Calu3 (cell line): Measurements from ENCODE around the gene MTCL3.

ENCODE experiments used
- BruUV-seq: library from RNA; stranded (reverse); fragments of 400-500 nt; replicated peaks from 2 replicates; lab custom pipeline; 2021; lab: Mats Ljungman, UMichigan
- CTCF ChIA-PET: fragments of 300-600 bp; sonication (Branson Sonifier 250); formaldehyde crosslinking; loops from one replicate; lab custom pipeline; 2022; ENCODE audit warnings: antibody characterized with exemption; lab: Charles Lee
- DNase-seq: peaks from one replicate; pipeline ENCODE4 v3.0.0; 2022
- H3K27ac Mint-ChIP-seq: one replicate; pipeline ENCODE4 v1.8.0; 2022; ENCODE audit warnings: mixed read lengths; ENCODE audit not compliant: unreplicated experiment
- H3K27me3 Mint-ChIP-seq: one replicate; pipeline ENCODE4 v1.8.0; 2022; ENCODE audit warnings: mixed read lengths; ENCODE audit not compliant: unreplicated experiment
- H3K36me3 Mint-ChIP-seq: one replicate; pipeline ENCODE4 v1.8.0; 2022; ENCODE audit warnings: mild to moderate bottlenecking, moderate library complexity, mixed read lengths; ENCODE audit not compliant: insufficient read depth, unreplicated experiment
- H3K4me1 Mint-ChIP-seq: one replicate; pipeline ENCODE4 v1.8.0; 2022; ENCODE audit warnings: mild to moderate bottlenecking, low read depth, mixed read lengths; ENCODE audit not compliant: unreplicated experiment
- H3K4me3 Mint-ChIP-seq: one replicate; pipeline ENCODE4 v1.8.0; 2022; ENCODE audit warnings: mild to moderate bottlenecking, low read depth, moderate library complexity, mixed read lengths; ENCODE audit not compliant: unreplicated experiment
- H3K9me3 Mint-ChIP-seq: one replicate; pipeline ENCODE4 v1.8.0; 2022; ENCODE audit warnings: low read depth, mixed read lengths; ENCODE audit not compliant: unreplicated experiment
- intact Hi-C: fragments of 100-400 bp; cut with micrococcal nuclease; formaldehyde crosslinking; loops from one replicate; pipeline ENCODE4 v1.10.0; 2022; ENCODE audit not compliant: unreplicated experiment
- TF ChIP-seq, protein P1 (sequence below): fragments of 200-600 bp; IDR thresholded peaks from one replicate; pipeline ENCODE4 v1.8.0; 2022; ENCODE audit warnings: antibody characterized with exemption; ENCODE audit not compliant: unreplicated experiment

The MTCL3 gene

DNA sequence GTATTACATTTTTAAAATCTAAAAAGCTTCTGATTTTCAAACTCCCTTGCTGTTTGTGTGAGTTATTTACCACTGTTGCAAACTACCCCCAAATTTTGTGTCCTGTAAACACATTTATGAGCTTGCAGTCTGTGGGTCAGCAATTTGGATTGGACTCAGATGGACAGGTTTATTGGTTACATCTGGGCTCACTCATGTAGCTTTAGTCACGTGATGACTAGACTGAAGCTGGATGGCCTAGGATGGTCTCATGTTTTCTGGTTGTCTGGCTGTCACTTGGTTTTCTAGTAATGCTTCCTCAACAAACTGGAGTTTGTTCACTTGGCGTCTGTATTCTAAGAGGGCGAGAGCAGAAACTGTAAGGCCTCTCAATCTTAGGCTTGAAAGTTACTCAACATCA lies 45.6 kb upstream of the MTCL3 start:
- H3K4me1 Mint-ChIP-seq: peaks cover 34% of the 10 kb centered on the region
- no peaks in the 10 kb centered on the region for H3K27me3 Mint-ChIP-seq
- H3K9me3 Mint-ChIP-seq: peaks cover 5% of the 10 kb centered on the region
- no peaks in the 10 kb centered on the region for H3K36me3 Mint-ChIP-seq
- no peak for DNase-seq
- no TSS peak for BruUV-seq
- H3K27ac Mint-ChIP-seq: no peak overlapping the region
- TF ChIP-seq, protein P1, sequence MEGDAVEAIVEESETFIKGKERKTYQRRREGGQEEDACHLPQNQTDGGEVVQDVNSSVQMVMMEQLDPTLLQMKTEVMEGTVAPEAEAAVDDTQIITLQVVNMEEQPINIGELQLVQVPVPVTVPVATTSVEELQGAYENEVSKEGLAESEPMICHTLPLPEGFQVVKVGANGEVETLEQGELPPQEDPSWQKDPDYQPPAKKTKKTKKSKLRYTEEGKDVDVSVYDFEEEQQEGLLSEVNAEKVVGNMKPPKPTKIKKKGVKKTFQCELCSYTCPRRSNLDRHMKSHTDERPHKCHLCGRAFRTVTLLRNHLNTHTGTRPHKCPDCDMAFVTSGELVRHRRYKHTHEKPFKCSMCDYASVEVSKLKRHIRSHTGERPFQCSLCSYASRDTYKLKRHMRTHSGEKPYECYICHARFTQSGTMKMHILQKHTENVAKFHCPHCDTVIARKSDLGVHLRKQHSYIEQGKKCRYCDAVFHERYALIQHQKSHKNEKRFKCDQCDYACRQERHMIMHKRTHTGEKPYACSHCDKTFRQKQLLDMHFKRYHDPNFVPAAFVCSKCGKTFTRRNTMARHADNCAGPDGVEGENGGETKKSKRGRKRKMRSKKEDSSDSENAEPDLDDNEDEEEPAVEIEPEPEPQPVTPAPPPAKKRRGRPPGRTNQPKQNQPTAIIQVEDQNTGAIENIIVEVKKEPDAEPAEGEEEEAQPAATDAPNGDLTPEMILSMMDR: no peak
- intact Hi-C loops: no loop called here
- no peak overlapping the region for H3K4me3 Mint-ChIP-seq
- CTCF ChIA-PET: no interaction called here

DNA sequence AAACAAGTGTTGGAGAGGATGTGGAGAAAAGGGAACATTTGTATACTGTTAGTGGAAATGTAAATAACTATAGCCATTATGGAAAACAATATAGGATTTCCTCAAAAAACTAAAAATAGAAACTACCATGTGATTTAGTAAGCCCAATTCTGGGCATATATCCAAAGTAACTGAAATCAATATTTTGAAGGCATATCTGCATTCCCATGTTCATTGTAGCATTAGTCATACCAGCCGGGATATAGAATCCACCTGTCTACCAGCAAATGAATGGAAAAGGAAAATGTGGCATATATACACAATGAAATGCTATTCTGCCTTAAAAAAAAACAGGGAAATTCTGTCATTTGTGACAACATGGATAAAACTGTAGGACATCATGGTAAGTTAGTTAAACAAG lies 42.5 kb upstream of the MTCL3 start:
- TF ChIP-seq, protein P1: no peak
- Mint-ChIP-seq H3K4me3 (no peak overlapping the region), H3K9me3 (peaks cover 5% of the 10 kb centered on the region), H3K36me3 (no peaks in the 10 kb centered on the region), H3K27ac (no peak overlapping the region), H3K27me3 (no peaks in the 10 kb centered on the region), H3K4me1 (peaks cover 26% of the 10 kb centered on the region)
- intact Hi-C loops: no loop called here
- CTCF ChIA-PET: no interaction called here
- DNase-seq: no peak
- BruUV-seq: no TSS peak

DNA sequence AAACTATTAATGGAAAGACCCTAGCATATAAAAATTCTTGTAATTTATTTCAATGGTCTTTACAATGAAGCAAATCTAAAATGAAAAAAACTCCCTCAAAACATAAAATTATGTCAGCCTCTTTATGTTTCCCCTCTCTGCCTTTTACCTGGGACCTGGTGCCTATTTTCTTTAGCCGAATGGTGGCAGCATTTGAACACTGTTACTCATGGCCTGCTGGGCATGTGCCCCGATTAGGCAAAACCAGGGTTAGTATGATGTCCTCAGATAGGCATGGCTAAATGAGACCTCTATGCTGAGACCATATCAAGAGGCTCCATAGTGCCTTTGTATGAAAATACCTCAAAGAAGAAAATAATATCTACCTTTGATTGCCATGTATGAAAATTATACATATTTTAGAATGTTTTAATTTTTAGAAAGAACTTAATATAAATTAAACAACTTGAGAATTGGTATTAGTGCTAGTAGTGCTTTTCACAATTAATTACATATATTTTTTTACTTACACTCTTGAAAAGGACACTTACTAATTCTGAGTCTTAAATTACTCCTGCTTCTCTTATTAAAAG lies 35.4 kb upstream of the MTCL3 start:
- peaks cover 7% of the 10 kb centered on the region for H3K4me1 Mint-ChIP-seq
- no peaks in the 10 kb centered on the region for H3K9me3 Mint-ChIP-seq
- H3K27ac Mint-ChIP-seq: no peak overlapping the region
- H3K27me3 Mint-ChIP-seq: no peaks in the 10 kb centered on the region
- CTCF ChIA-PET: interaction anchor here (0.8 kb wide), 1 partner anchor 88 kb away, joined by 8 read pairs; no protein-coding TSS in a partner anchor
- BruUV-seq: no TSS peak
- no peak overlapping the region for H3K4me3 Mint-ChIP-seq
- peak; percentile 54 for DNase-seq
- TF ChIP-seq, protein P1: no peak
- no peaks in the 10 kb centered on the region for H3K36me3 Mint-ChIP-seq
- intact Hi-C loops: loop anchor here (1.0 kb wide), 2 partner anchors 88 to 136 kb away; no protein-coding TSS in a partner anchor

DNA sequence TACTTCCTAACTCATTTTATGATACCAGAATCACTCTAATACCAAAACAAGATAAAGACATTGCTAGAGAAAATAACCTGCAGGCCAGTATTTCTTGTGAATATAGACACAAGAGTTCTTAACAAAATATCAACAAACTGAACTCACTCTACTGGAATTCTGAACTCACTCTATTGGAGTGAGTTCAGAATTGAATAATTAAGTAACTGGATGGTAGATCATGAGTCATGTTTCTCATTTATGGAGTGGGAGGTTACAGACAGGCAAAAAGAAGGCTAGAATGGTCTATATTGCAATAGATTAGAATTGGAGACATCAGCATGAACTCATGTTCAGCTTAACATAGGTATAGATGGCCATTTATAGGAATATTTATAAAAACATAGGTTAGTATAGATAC lies 31.3 kb upstream of the MTCL3 start:
- Mint-ChIP-seq H3K4me1 (peaks cover 7% of the 10 kb centered on the region), H3K9me3 (no peaks in the 10 kb centered on the region), H3K36me3 (no peaks in the 10 kb centered on the region), H3K27me3 (no peaks in the 10 kb centered on the region), H3K4me3 (no peak overlapping the region), H3K27ac (no peak overlapping the region)
- TF ChIP-seq, protein P1: no peak
- no peak for DNase-seq
- CTCF ChIA-PET: no interaction called here
- intact Hi-C loops: no loop called here
- BruUV-seq: no TSS peak
